C4-2B (cell line): ENCODE measurements around the gene LRRC3C.

ENCODE experiments used
- CTCF ChIP-seq: fragments of 450-650 bp; conservative IDR thresholded peaks from 2 replicates; pipeline ENCODE4 v1.5.1; 2017; ENCODE audit warnings: mild to moderate bottlenecking
- ZFX ChIP-seq: fragments of 450-650 bp; IDR thresholded peaks from 2 replicates; pipeline ENCODE4 v1.6.1; 2017

GRCh38 chr17:39923836-39924690 lies 3.5 kb upstream of the LRRC3C start:
- no peak; the same call in 1 of the 2 replicates for TF ChIP-seq CTCF
- no peak for TF ChIP-seq ZFX
